Suppressor macrophage (primary cell): ENCODE results near the gene MAZ.
"Not testable (repeated sequence)": the region's sequence is repeated elsewhere in the genome, so short reads cannot be mapped to it uniquely, and the experiment has no call there.

Experiments
- DNase-seq, 4 experiments: peaks; one replicate each; pipeline ENCODE4 v3.0.0-alpha.2; 2020 to 2022
- total RNA-seq, 17 experiments: gene quantifications; one replicate each; lab custom pipeline; 2026; ENCODE audit warnings: mixed read lengths in 6 of 17, inconsistent platforms in 3 of 17; lab: John Stamatoyannopoulos, UW

MAZ gene
- total RNA-seq, result 21.7 to 170 (median 61.8) reads per million in 17 experiments

- DNase-seq, result peak in 3 of 4 experiments; percentile 76 to 93 (median 91)
Observed at GRCh38 chr16:29806099-29806579, at the start of gene MAZ. MAZ (plus strand) TSS chr16:29806529; CDS start chr16:29806702, 173 bp downstream.

- no peak for DNase-seq
Observed at GRCh38 chr16:29756654-29757053, 49.7 kb upstream of the MAZ start.

GRCh38 chr16:29757086-29757485, 49.2 kb upstream of the MAZ start:
- DNase-seq, result not testable (repeated sequence)

- DNase-seq, result peak in 1 of 4 experiments; percentile 25
Observed at GRCh38 chr16:29757950-29758466, 48.3 kb upstream of the MAZ start.

GRCh38 chr16:29760567-29761279, 45.6 kb upstream of the MAZ start:
- DNase-seq, result no peak

GRCh38 chr16:29761280-29761651, 45.1 kb upstream of the MAZ start:
- DNase-seq, result not testable (repeated sequence)

GRCh38 chr16:29761882-29762281, 44.4 kb upstream of the MAZ start:
- no peak for DNase-seq

- DNase-seq, result peak in 2 of 4 experiments; percentile 37 to 49
Observed at GRCh38 chr16:29763326-29763725, 43.0 kb upstream of the MAZ start.

- no peak for DNase-seq
Observed at GRCh38 chr16:29765167-29766032, 40.9 kb upstream of the MAZ start.

GRCh38 chr16:29766571-29766970, 39.8 kb upstream of the MAZ start:
- DNase-seq, result peak in 3 of 4 experiments; percentile 40 to 55 (median 46)

GRCh38 chr16:29767062-29767461, 39.3 kb upstream of the MAZ start:
- no peak for DNase-seq

GRCh38 chr16:29769507-29769906, 36.8 kb upstream of the MAZ start:
- DNase-seq, result no peak

GRCh38 chr16:29770250-29770929, 35.9 kb upstream of the MAZ start:
- DNase-seq, result peak in 2 of 4 experiments; percentile 22 to 36

- not testable (repeated sequence) for DNase-seq
Observed at GRCh38 chr16:29772330-29772729, 34.0 kb upstream of the MAZ start.

GRCh38 chr16:29774730-29775129, 31.6 kb upstream of the MAZ start:
- no peak for DNase-seq

GRCh38 chr16:29775742-29776408, 30.5 kb upstream of the MAZ start:
- no peak for DNase-seq

GRCh38 chr16:29777576-29778350, 28.6 kb upstream of the MAZ start, which contains the start of gene ZG16:
ZG16 (plus strand) TSS chr16:29778256; CDS start chr16:29779267, 1,011 bp downstream.
- no peak for DNase-seq

- no peak for DNase-seq
Observed at GRCh38 chr16:29779474-29779873, 26.9 kb upstream of the MAZ start.

- not testable (repeated sequence) for DNase-seq
Observed at GRCh38 chr16:29783094-29783953, 23.0 kb upstream of the MAZ start.

- no peak for DNase-seq
Observed at GRCh38 chr16:29784157-29784556, 22.2 kb upstream of the MAZ start.
